Neural progenitor cell (in vitro differentiated cells): ENCODE results near the gene NARF. TPM values are rescaled to one million over a fixed set of nuclear protein-coding genes. Genes with fewer than 3 reads are reported as not detected.

ENCODE experiments used
- DNase-seq: peaks from one replicate; pipeline ENCODE4 v3.0.0-alpha.2; 2016; ENCODE audit warnings: low spot score
- H2AFZ ChIP-seq: fragments of 200-600 bp; sonication (generic); replicated peaks from 2 replicates; pipeline ENCODE4 v1.6.1; 2016; ENCODE audit warnings: antibody characterized with exemption
- H3F3A ChIP-seq: fragments of 200-600 bp; sonication (generic); 2 replicates; pipeline ENCODE4 v1.6.1; 2016; ENCODE audit warnings: antibody characterized with exemption, low read depth
- H3K27ac ChIP-seq: fragments of 200-600 bp; sonication (generic); 2 replicates; pipeline ENCODE4 v1.5.1; 2016; ENCODE audit warnings: mild to moderate bottlenecking
- H3K27me3 ChIP-seq: fragments of 200-600 bp; sonication (generic); 2 replicates; pipeline ENCODE4 v1.6.1; 2016; ENCODE audit warnings: mild to moderate bottlenecking, moderate library complexity
- H3K36me3 ChIP-seq: fragments of 200-600 bp; sonication (generic); 2 replicates; pipeline ENCODE4 v1.5.1; 2016
- H3K4me1 ChIP-seq: fragments of 200-600 bp; sonication (generic); 2 replicates; pipeline ENCODE4 v1.6.1; 2016; ENCODE audit warnings: mixed run types
- H3K4me2 ChIP-seq: fragments of 200-600 bp; sonication (generic); 2 replicates; pipeline ENCODE4 v1.6.1; 2016
- H3K4me3 ChIP-seq: fragments of 200-600 bp; sonication (generic); 2 replicates; pipeline ENCODE4 v1.5.1; 2016
- H3K79me2 ChIP-seq: fragments of 200-600 bp; sonication (generic); 2 replicates; pipeline ENCODE4 v1.6.1; 2016; ENCODE audit warnings: low read depth
- H3K9ac ChIP-seq: fragments of 200-600 bp; sonication (generic); 2 replicates; pipeline ENCODE4 v1.6.1; 2016
- H3K9me3 ChIP-seq: fragments of 200-600 bp; sonication (generic); 2 replicates; pipeline ENCODE4 v1.5.1; 2016; ENCODE audit warnings: low read depth
- H4K20me1 ChIP-seq: fragments of 200-600 bp; sonication (generic); 2 replicates; pipeline ENCODE4 v1.6.1; 2016; ENCODE audit warnings: low read depth
- H3K27ac Mint-ChIP-seq: 3 replicates; pipeline ENCODE4 v1.8.0; 2021; ENCODE audit warnings: mixed read lengths
- H3K27me3 Mint-ChIP-seq: 2 replicates; pipeline ENCODE4 v1.8.0; 2022; ENCODE audit warnings: low read depth, mild to moderate bottlenecking, inconsistent platforms, moderate library complexity, mixed read lengths; ENCODE audit not compliant: insufficient read depth
- H3K36me3 Mint-ChIP-seq: 3 replicates; pipeline ENCODE4 v1.8.0; 2021; ENCODE audit warnings: mixed read lengths
- H3K4me1 Mint-ChIP-seq: 3 replicates; pipeline ENCODE4 v1.8.0; 2021; ENCODE audit warnings: mixed read lengths
- H3K4me3 Mint-ChIP-seq: 3 replicates; pipeline ENCODE4 v1.8.0; 2021; ENCODE audit warnings: mild to moderate bottlenecking, moderate library complexity, mixed read lengths
- H3K9me3 Mint-ChIP-seq: 3 replicates; pipeline ENCODE4 v1.8.0; 2020; ENCODE audit warnings: mixed read lengths
- CTCF ChIP-seq: fragments of 200-600 bp; sonication (generic); IDR thresholded peaks from 2 replicates; pipeline ENCODE4 v1.5.1; 2017; ENCODE audit warnings: antibody characterized with exemption, mild to moderate bottlenecking
- EZH2 ChIP-seq: fragments of 200-600 bp; sonication (generic); IDR thresholded peaks from 2 replicates; pipeline ENCODE4 v1.6.1; 2017; ENCODE audit warnings: antibody characterized with exemption, mild to moderate bottlenecking, moderate library complexity
- EZH2phosphoT487 ChIP-seq: fragments of 200-600 bp; sonication (generic); IDR thresholded peaks from 2 replicates; pipeline ENCODE4 v1.6.1; 2017; ENCODE audit warnings: antibody characterized with exemption
- total RNA-seq: library from RNA; depleted of rRNA; stranded (reverse); fragments of >200 nt; gene quantifications from 2 replicates; pipeline ENCODE4 v1.2.3, GENCODE V29; 2015; ENCODE audit warnings: low replicate concordance

NARF gene
- total RNA-seq, 1 donor from 2014 or later: 166 TPM

GRCh38 chr17:82524540-82524939, 66.0 kb downstream of the NARF start:
- DNase-seq: no peak
- H3K36me3 ChIP-seq: no peaks in the 10 kb centered on the region
- H3K27ac ChIP-seq: peak overlapping the region; percentile 13
- peaks cover 29% of the 10 kb centered on the region for H3F3A ChIP-seq
- no peak overlapping the region for H3K4me2 ChIP-seq
- H3K9me3 ChIP-seq: no peaks in the 10 kb centered on the region
- H2AFZ ChIP-seq: no peak overlapping the region
- TF ChIP-seq CTCF (no peak), EZH2 (no peak), EZH2phosphoT487 (no peak)
- peaks cover 5% of the 10 kb centered on the region for H3K4me1 ChIP-seq
- H3K27me3 Mint-ChIP-seq: peaks cover 7% of the 10 kb centered on the region
- peaks cover 13% of the 10 kb centered on the region for H3K36me3 Mint-ChIP-seq
- peaks cover 97% of the 10 kb centered on the region for H3K79me2 ChIP-seq
- peaks cover 95% of the 10 kb centered on the region for H4K20me1 ChIP-seq
- H3K27ac Mint-ChIP-seq: no peak overlapping the region
- H3K27me3 ChIP-seq: no peaks in the 10 kb centered on the region
- peaks cover 2% of the 10 kb centered on the region for H3K9me3 Mint-ChIP-seq
- no peak overlapping the region for H3K9ac ChIP-seq
- no peak overlapping the region for H3K4me3 ChIP-seq
- peaks cover 36% of the 10 kb centered on the region for H3K4me1 Mint-ChIP-seq
- H3K4me3 Mint-ChIP-seq: no peak overlapping the region

- Histone ChIP-seq H3K4me2 (no peak overlapping the region), H3K4me3 (no peak overlapping the region), H3K4me1 (peaks cover 10% of the 10 kb centered on the region), H3K27ac (no peak overlapping the region), H3K9ac (no peak overlapping the region), H3K9me3 (no peaks in the 10 kb centered on the region), H3K36me3 (no peaks in the 10 kb centered on the region), H3K79me2 (peaks cover 100% of the 10 kb centered on the region), H3F3A (peaks cover 27% of the 10 kb centered on the region), H2AFZ (no peak overlapping the region), H4K20me1 (peaks cover 99% of the 10 kb centered on the region), H3K27me3 (no peaks in the 10 kb centered on the region)
- H3K4me3 Mint-ChIP-seq: no peak overlapping the region
- H3K36me3 Mint-ChIP-seq: peaks cover 14% of the 10 kb centered on the region
- peaks cover 2% of the 10 kb centered on the region for H3K9me3 Mint-ChIP-seq
- no peak for TF ChIP-seq EZH2phosphoT487
- H3K27me3 Mint-ChIP-seq: peaks cover 7% of the 10 kb centered on the region
- no peak for DNase-seq
- H3K4me1 Mint-ChIP-seq: peaks cover 38% of the 10 kb centered on the region
- peak overlapping the region; percentile 19 for H3K27ac Mint-ChIP-seq
Measured at GRCh38 chr17:82525712-82526111, 67.2 kb downstream of the NARF start.

- Histone ChIP-seq H3K4me3 (no peak overlapping the region), H3K4me1 (peaks cover 7% of the 10 kb centered on the region), H3K79me2 (peaks cover 100% of the 10 kb centered on the region), H4K20me1 (peaks cover 98% of the 10 kb centered on the region), H3F3A (peaks cover 22% of the 10 kb centered on the region), H3K9ac (no peak overlapping the region), H2AFZ (no peak overlapping the region), H3K4me2 (no peak overlapping the region), H3K27me3 (no peaks in the 10 kb centered on the region), H3K36me3 (no peaks in the 10 kb centered on the region), H3K27ac (peak overlapping the region; percentile 53), H3K9me3 (no peaks in the 10 kb centered on the region)
- Mint-ChIP-seq H3K36me3 (peaks cover 15% of the 10 kb centered on the region), H3K27me3 (peaks cover 4% of the 10 kb centered on the region), H3K4me1 (peaks cover 41% of the 10 kb centered on the region), H3K4me3 (no peak overlapping the region), H3K9me3 (peaks cover 2% of the 10 kb centered on the region), H3K27ac (no peak overlapping the region)
- DNase-seq: no peak
- TF ChIP-seq EZH2: no peak
- no peak for TF ChIP-seq EZH2phosphoT487
- no peak for TF ChIP-seq CTCF
Measured at GRCh38 chr17:82527898-82528297, 69.4 kb downstream of the NARF start.

- no peak overlapping the region for H3K4me3 Mint-ChIP-seq
- DNase-seq: peak; percentile 52
- Histone ChIP-seq H3K4me2 (peak overlapping the region; percentile 11), H3K4me3 (no peak overlapping the region), H3K4me1 (peaks cover 7% of the 10 kb centered on the region), H2AFZ (no peak overlapping the region), H3K36me3 (no peaks in the 10 kb centered on the region), H4K20me1 (peaks cover 98% of the 10 kb centered on the region), H3K9me3 (no peaks in the 10 kb centered on the region), H3K79me2 (peaks cover 100% of the 10 kb centered on the region), H3K27me3 (no peaks in the 10 kb centered on the region), H3K27ac (peak overlapping the region; percentile 53), H3K9ac (no peak overlapping the region), H3F3A (peaks cover 22% of the 10 kb centered on the region)
- no peak overlapping the region for H3K27ac Mint-ChIP-seq
- no peaks in the 10 kb centered on the region for H3K9me3 Mint-ChIP-seq
- H3K27me3 Mint-ChIP-seq: peaks cover 4% of the 10 kb centered on the region
- TF ChIP-seq EZH2phosphoT487: no peak
- peak; percentile 27 for TF ChIP-seq CTCF
- TF ChIP-seq EZH2: no peak
- peaks cover 11% of the 10 kb centered on the region for H3K36me3 Mint-ChIP-seq
- peaks cover 38% of the 10 kb centered on the region for H3K4me1 Mint-ChIP-seq
Measured at GRCh38 chr17:82528484-82529265, 70.1 kb downstream of the NARF start.
